ENCODE data around the gene CRY2. TPM values are rescaled to one million over a fixed set of nuclear protein-coding genes. Genes with fewer than 3 reads are reported as not detected.
"Not testable (repeated sequence)": the region's sequence is repeated elsewhere in the genome, so short reads cannot be mapped to it uniquely, and the experiment has no call there.

Gene CRY2
- total RNA-seq, 4 donors from 2014 or later = 42.2 to 73.6 (median 50.2) TPM

DNA sequence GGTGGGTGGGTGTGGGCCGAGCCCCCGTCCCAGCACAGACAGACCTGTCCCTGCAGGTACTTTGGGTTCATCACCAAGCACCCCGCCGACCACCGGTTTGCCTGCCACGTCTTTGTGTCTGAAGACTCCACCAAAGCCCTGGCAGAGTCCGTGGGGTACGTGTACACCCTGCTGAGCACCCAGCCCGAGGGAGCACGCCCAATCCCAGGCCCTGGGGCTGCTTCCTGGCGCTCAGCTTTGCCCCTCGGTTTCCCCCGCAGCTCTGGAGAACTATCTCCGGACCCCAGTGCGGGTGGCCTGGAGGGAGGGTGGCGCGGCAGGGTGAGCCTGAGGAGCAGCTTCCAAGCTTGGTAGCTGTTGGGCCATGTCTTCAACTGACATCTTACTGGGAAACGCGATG lies 57.8 kb downstream of the CRY2 start:
- in situ Hi-C loops (cut with MboI; ENCODE audit: low pct_ligation_motif_present in 1 of 4, low pct_unique_long_range_greater_than_20kb in 1 of 4, low sequenced_read_pairs in 3 of 4) = no loop called here
- Histone ChIP-seq H3K4me3 (no peak overlapping the region), H3K27me3 (peaks cover 11% of the 10 kb centered on the region), H3K27ac (no peak overlapping the region), H3K36me3 (no peaks in the 10 kb centered on the region), H3K9me3 (no peaks in the 10 kb centered on the region), H3K4me1 (peaks cover 3 to 19% (median 9%) of the 10 kb centered on the region in 4 donors)
- DNase-seq = no peak
- WGBS, 2 donors (ENCODE audit: low coverage in 1 of 2) = 97 to 100% methylated on average over 3 to 19 of the region's 19 CpGs
- TF ChIP-seq, protein P1, sequence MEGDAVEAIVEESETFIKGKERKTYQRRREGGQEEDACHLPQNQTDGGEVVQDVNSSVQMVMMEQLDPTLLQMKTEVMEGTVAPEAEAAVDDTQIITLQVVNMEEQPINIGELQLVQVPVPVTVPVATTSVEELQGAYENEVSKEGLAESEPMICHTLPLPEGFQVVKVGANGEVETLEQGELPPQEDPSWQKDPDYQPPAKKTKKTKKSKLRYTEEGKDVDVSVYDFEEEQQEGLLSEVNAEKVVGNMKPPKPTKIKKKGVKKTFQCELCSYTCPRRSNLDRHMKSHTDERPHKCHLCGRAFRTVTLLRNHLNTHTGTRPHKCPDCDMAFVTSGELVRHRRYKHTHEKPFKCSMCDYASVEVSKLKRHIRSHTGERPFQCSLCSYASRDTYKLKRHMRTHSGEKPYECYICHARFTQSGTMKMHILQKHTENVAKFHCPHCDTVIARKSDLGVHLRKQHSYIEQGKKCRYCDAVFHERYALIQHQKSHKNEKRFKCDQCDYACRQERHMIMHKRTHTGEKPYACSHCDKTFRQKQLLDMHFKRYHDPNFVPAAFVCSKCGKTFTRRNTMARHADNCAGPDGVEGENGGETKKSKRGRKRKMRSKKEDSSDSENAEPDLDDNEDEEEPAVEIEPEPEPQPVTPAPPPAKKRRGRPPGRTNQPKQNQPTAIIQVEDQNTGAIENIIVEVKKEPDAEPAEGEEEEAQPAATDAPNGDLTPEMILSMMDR (IDR thresholded peaks at IDR 0.05) = no peak
- no peak for TF ChIP-seq EP300 (IDR thresholded peaks at IDR 0.05; ENCODE audit: low read depth)
- TF ChIP-seq POLR2AphosphoS5 (IDR thresholded peaks at IDR 0.05) = no peak
- intact Hi-C loops (cut with DNase I; ENCODE audit: low total_unique reads) = no loop called here

DNA sequence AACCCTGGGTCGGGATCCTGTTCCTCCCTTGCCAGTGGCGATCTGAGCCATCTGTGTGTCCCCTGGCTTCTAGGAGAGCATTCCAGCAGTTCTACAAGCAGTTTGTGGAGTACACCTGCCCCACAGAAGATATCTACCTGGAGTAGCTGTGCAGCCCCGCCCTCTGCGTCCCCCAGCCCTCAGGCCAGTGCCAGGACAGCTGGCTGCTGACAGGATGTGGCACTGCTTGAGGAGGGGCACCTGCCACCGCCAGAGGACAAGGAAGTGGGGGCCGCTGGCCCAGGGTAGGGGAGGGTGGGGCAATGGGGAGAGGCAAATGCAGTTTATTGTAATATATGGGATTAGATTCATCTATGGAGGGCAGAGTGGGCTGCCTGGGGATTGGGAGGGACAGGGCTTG lies 58.3 kb downstream of the CRY2 start:
- DNase-seq; H3K9me3 ChIP-seq; H3K27me3 ChIP-seq; H3K36me3 ChIP-seq; H3K27ac ChIP-seq; intact Hi-C loops (cut with DNase I; ENCODE audit: low total_unique reads); in situ Hi-C loops (cut with MboI; ENCODE audit: low pct_ligation_motif_present in 1 of 4, low pct_unique_long_range_greater_than_20kb in 1 of 4, low sequenced_read_pairs in 3 of 4); H3K4me3 ChIP-seq: not testable (repeated sequence)
- WGBS, 2 donors (ENCODE audit: low coverage in 1 of 2) = 52% methylated on average over 6 of the region's 6 CpGs; no CpG with 5 or more reads in 1 of the 2 donors
- H3K4me1 ChIP-seq = peaks cover under 1 to 15% (median 6%) of the 10 kb centered on the region in 4 donors

DNA sequence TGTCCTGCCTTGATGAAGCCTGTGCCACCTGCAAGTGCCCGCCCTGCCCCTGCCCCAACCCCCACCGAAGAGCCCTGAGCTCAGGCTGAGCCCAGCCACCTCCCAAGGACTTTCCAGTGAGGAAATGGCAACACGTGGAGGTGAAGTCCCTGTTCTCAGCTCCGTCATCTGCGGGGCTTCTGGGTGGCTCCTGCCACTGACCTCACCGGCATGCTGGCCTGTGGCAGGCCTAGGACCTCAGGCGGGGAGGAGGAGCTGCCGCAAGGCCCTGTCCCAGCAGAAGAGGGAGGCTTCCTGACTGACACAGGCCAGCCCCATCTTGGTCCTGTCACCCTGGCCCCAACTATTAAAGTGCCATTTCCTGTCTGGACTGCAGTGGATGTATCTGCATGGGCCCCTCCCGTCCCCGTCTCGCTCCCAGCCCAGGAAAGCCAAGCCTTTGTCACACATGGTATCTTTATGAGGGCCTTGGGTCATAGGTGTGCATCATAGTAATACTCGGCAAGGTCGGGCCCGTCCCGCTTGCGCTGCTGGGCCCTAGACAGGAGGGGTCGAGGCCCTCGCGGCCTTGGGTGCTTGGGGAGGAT lies 58.9 kb downstream of the CRY2 start:
- DNase-seq = peak; percentile 41

DNA sequence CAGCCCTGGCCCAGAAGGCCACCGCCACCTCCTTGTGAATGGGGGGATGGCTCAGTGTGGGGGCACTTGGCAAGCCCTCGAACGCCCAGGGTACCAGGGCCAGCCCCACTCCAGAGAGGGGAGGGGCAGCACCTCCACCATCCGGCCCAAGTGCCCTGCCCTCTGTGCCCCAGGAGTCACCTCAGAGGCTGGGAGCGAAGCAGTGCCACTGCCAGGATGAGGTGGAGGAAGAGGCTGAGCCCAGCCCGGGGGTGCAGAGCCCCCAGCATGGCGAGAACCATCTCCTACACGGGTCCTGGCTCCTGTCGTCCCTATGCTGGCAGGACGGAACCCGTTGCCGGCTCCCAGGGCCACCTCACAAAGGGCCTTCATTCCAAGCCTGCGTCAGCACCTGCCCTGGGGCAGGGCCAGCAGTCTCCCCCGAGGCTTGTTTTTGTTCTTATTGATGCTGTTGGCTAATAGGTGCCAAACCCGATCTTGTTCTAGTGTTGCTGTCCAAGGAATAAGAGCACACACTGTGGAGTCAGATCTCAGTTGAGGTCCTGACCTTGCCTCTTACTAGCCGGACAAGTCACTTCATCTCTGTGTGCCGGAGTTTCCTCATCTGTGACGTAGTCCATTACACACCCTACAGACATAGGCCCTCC lies 59.8 kb downstream of the CRY2 start, which contains the start of gene FREY1:
Gene FREY1, minus strand, starts transcription at position 307 of the 647 bp plus-strand sequence. Its CDS starts 26 bp downstream, at position 281.
- H3K27ac ChIP-seq = no peak within 1 kb of the TSS

More for the DNA sequence above, 58.9 kb downstream of the CRY2 start:
- Histone ChIP-seq H3K27me3 (peaks cover under 1% of the 10 kb centered on the region), H3K4me1 (peaks cover 0 to 9% (median 2%) of the 10 kb centered on the region in 4 donors), H3K27ac (no peak overlapping the region), H3K9me3 (no peaks in the 10 kb centered on the region), H3K36me3 (peaks cover 0 to 1% (median 0%) of the 10 kb centered on the region in 4 donors), H3K4me3 (no peak overlapping the region)
- intact Hi-C loops (cut with DNase I; ENCODE audit: low total_unique reads) (no loop called here), in situ Hi-C loops (cut with MboI; ENCODE audit: low pct_ligation_motif_present in 1 of 4, low pct_unique_long_range_greater_than_20kb in 1 of 4, low sequenced_read_pairs in 3 of 4) (no loop called here)
- 43% methylated on average over 16 of the region's 19 CpGs; no CpG with 5 or more reads in 1 of the 2 donors for WGBS, 2 donors (ENCODE audit: low coverage in 1 of 2)
- TF ChIP-seq, protein P1 (IDR thresholded peaks at IDR 0.05) = no peak
- peak in 1 of 3 donors; percentile 32 for TF ChIP-seq POLR2AphosphoS5 (IDR thresholded peaks at IDR 0.05)

DNA sequence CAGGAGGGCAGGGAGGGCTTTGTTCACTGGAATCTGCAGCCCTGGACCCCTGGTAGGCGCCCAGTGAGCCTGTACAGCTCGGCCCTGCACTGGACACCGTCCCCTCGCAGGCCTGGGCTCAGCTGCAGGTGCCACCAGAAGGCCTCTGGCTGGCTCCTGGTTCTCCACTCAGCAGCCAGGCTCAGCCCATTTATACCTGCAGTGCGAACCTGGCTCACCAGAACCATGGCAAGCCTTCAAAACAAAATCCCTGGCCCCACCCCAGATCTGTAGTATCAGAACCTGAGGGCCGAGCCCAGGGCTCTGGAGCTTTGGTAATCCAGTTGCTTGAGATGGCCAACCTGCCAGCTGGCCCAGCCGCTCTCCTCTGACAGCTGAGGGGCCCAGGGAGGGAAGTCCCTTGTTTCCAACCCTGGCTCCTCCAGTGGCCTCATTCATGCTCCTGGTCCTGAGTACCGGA lies 60.7 kb downstream of the CRY2 start:
- Histone ChIP-seq H3K27me3 (no peaks in the 10 kb centered on the region), H3K36me3 (peaks cover 0 to 10% (median 4%) of the 10 kb centered on the region in 4 donors), H3K27ac (no peak overlapping the region), H3K9me3 (no peaks in the 10 kb centered on the region), H3K4me3 (no peak overlapping the region), H3K4me1 (peaks cover 0 to 9% (median 2%) of the 10 kb centered on the region in 4 donors)
- WGBS, 2 donors (ENCODE audit: low coverage in 1 of 2) = 72 to 80% methylated on average over 1 to 7 of the region's 8 CpGs
- DNase-seq = no peak
- TF ChIP-seq POLR2AphosphoS5 (IDR thresholded peaks at IDR 0.05) = no peak
- in situ Hi-C loops (cut with MboI; ENCODE audit: low pct_ligation_motif_present in 1 of 4, low pct_unique_long_range_greater_than_20kb in 1 of 4, low sequenced_read_pairs in 3 of 4) = no loop called here
- intact Hi-C loops (cut with DNase I; ENCODE audit: low total_unique reads) = no loop called here

More for the DNA sequence above, 59.8 kb downstream of the CRY2 start, which contains the start of gene FREY1:
- no peak for TF ChIP-seq POLR2A (IDR thresholded peaks at IDR 0.05)
- no peaks in the 10 kb centered on the region for H3K9me3 ChIP-seq
- in situ Hi-C loops (cut with MboI; ENCODE audit: low pct_ligation_motif_present in 1 of 4, low pct_unique_long_range_greater_than_20kb in 1 of 4, low sequenced_read_pairs in 3 of 4) = no loop called here
- no peak for DNase-seq
- intact Hi-C loops (cut with DNase I; ENCODE audit: low total_unique reads) = no loop called here
- 63% methylated on average over 10 of the region's 18 CpGs; no CpG with 5 or more reads in 1 of the 2 donors for WGBS, 2 donors (ENCODE audit: low coverage in 1 of 2)
- peaks cover 0 to 9% (median 2%) of the 10 kb centered on the region in 4 donors for H3K4me1 ChIP-seq
- no peaks in the 10 kb centered on the region for H3K27me3 ChIP-seq
- H3K4me3 ChIP-seq = no peak within 1 kb of the TSS
- peaks cover 0 to 3% (median 2%) of the 10 kb centered on the region in 4 donors for H3K36me3 ChIP-seq
